NCI-H82 treated with DMSO at 0.1 percent for 48 hours (cell line): ENCODE results near the gene SALL4.
"Not testable (repeated sequence)": the region's sequence is repeated elsewhere in the genome, so short reads cannot be mapped to it uniquely, and the experiment has no call there.

Experiments used
- DNase-seq: peaks from one replicate; lab custom pipeline; 2025; ENCODE audit not compliant: unreplicated experiment; lab: John Stamatoyannopoulos, UW

Gene SALL4

GRCh38 chr20:51802170-51802751, at the start of gene SALL4:
SALL4 (minus strand) TSS chr20:51802521; CDS start chr20:51802408, 113 bp downstream.
- DNase-seq, result peak; percentile 98

GRCh38 chr20:51848346-51848745, 46.0 kb upstream of the SALL4 start:
- no peak for DNase-seq

GRCh38 chr20:51840865-51841264, 38.5 kb upstream of the SALL4 start:
- no peak for DNase-seq

- DNase-seq, result no peak
These were observed 35.6 kb upstream of the SALL4 start for GRCh38 chr20:51837876-51838420.

- DNase-seq, result no peak
These were observed 35.1 kb upstream of the SALL4 start for GRCh38 chr20:51837436-51837835.

- DNase-seq, result no peak
These were observed 31.0 kb upstream of the SALL4 start for GRCh38 chr20:51833326-51833725.

- DNase-seq, result no peak
These were observed 30.0 kb upstream of the SALL4 start for GRCh38 chr20:51832276-51832675.

GRCh38 chr20:51831866-51832265, 29.5 kb upstream of the SALL4 start:
- DNase-seq, result no peak

GRCh38 chr20:51830538-51830937, 28.2 kb upstream of the SALL4 start:
- no peak for DNase-seq

GRCh38 chr20:51828762-51829161, 26.4 kb upstream of the SALL4 start:
- DNase-seq, result no peak

GRCh38 chr20:51826372-51826771, 24.1 kb upstream of the SALL4 start:
- no peak for DNase-seq

- DNase-seq, result no peak
These were observed 16.2 kb upstream of the SALL4 start for GRCh38 chr20:51818479-51819008.

GRCh38 chr20:51816856-51817255, 14.5 kb upstream of the SALL4 start:
- not testable (repeated sequence) for DNase-seq

- DNase-seq, result no peak
These were observed 13.2 kb upstream of the SALL4 start for GRCh38 chr20:51815383-51816076.

GRCh38 chr20:51812861-51813260, 10.5 kb upstream of the SALL4 start:
- DNase-seq, result no peak

- no peak for DNase-seq
These were observed 9.3 kb upstream of the SALL4 start for GRCh38 chr20:51811514-51812128.

GRCh38 chr20:51811042-51811355, 8.7 kb upstream of the SALL4 start:
- DNase-seq, result no peak

GRCh38 chr20:51810155-51811041, 8.1 kb upstream of the SALL4 start:
- DNase-seq, result peak; percentile 65

- DNase-seq, result no peak
These were observed 5.5 kb upstream of the SALL4 start for GRCh38 chr20:51807720-51808250.

GRCh38 chr20:51804754-51805153, 2.4 kb upstream of the SALL4 start:
- no peak for DNase-seq
